ELF-1 (cell line): ENCODE data around the gene PPIE.
"Not testable (repeated sequence)": the region's sequence is repeated elsewhere in the genome, so short reads cannot be mapped to it uniquely, and the experiment has no call there.

Experiments used
- DNase-seq: peaks from one replicate; pipeline ENCODE4 v3.0.0-alpha.2; 2016; ENCODE audit warnings: low read depth, low spot score

The PPIE gene

DNA sequence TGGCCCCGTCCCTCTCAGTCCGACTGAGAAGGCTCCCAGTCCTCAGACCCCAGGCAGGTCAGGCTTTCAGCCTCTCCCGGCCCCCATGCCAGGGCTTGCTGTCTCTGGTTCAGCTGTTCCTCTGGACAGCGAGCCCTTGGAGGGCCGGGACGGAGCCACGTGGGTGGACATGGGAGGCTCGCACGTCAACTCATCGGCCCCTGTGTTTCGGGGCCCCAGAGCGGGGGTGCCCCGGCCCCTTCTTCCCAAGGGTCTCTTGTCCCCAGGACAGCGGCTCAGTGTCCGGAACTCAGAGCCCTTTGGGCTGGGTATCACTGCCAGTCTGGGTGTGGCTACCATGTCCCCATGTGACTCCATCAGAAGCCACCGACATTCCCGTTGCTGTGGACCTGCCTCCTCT lies 39.2 kb downstream of the PPIE start:
- not testable (repeated sequence) for DNase-seq

DNA sequence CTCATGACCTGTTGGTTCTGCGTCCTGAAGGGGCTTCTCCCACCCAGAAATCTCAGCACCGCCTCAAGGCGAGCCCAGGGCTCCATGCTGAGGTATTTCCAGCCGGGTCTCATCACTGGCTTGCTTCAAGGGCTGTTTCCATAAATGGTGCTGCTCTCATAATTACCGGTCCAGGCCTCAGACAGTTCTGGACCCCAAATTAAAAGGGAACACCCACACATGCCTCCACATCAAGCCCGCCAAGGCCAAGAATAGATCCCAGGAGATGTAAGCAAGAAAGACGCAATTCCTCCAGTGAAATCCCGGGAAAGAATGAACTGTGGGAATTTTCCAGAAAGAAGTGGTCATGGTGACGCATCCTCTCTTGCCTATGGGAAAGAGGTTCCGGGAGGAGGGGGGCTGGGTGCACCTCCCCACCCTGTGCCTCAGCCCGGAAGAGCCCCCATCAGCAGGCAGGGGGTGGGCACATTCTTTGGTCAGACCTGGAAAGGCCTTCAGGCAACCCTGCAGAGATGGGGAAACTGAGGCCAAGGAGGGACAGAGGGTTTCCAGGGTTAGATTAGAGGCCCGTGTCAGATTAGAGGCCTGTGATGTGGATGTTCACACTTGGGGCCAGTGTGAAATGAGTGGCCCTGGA lies 39.9 kb downstream of the PPIE start:
- not testable (repeated sequence) for DNase-seq

DNA sequence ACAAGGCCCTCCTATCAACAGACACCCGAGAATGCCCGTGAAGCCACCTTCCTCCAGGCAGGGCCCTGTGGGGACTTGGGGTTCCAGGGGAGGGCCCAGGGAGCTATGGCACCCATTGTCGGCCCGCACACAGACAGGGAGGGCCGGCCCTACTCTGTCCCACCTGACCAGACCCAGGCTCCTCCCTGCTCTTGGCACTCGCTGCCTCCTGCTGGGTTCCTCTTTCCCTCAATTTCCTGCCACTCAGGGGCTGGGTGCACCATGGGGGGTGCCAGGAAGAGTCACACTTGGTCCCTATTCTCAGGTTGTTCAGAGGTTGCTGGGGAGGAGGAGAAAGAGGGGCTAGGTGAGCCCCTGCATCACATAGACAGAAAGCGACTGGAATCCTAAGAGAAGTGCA lies 40.5 kb downstream of the PPIE start:
- DNase-seq = no peak

DNA sequence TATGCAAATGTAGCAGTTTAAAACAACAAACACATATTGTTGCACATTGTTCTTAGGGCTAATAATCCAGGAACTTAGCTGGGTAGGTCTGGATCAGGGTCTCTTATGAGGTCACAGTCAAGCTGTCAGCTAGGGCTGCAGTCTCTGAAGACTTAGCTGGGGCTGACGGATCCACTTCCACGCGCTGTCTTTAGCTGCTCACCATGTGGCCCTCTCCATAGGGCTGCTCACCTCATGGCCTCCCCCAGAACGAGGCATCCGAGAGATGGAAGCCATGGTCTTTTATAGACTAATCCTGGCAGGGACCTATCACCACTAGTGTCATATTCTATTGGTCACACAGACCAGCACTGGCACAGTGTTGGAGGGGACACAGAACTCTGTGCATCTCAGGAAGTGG lies 41.1 kb downstream of the PPIE start:
- DNase-seq = no peak

DNA sequence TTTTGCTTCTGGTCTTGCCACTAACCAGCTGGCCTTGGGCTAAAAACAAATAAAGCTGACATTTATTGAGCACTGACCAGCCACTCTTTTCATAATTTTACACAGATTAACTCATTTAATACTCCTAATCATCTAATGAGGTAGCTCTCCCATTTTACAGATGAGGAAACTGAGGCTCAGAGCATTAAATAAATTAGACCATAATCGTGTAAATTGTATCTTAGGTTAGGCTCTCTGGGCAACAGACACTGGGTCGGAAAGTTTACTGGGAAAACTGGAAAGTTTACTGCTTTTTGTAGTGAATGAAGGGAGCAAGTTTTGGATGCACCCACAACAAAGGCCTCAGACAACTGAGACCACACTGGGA lies 42.6 kb downstream of the PPIE start:
- DNase-seq = no peak

DNA sequence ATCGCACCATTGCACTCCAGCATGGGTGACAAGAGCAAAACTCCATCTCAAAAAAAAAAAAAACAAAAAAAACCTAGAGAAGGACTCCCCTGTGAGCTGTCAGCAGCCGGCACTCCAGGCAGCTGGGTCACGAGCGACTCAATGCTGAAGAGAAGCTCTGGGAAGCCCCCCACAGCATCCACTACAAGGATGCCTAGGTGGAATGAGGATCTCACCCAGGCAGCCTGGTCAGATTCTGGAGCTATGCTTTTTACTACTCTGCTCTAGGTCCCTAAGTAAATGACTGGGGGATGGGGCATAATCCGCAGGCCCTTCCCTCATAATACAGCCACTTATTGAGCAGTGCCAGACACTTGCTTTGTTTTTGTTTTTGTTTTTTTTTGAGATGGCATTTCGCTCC lies 43.4 kb downstream of the PPIE start:
- no peak for DNase-seq

DNA sequence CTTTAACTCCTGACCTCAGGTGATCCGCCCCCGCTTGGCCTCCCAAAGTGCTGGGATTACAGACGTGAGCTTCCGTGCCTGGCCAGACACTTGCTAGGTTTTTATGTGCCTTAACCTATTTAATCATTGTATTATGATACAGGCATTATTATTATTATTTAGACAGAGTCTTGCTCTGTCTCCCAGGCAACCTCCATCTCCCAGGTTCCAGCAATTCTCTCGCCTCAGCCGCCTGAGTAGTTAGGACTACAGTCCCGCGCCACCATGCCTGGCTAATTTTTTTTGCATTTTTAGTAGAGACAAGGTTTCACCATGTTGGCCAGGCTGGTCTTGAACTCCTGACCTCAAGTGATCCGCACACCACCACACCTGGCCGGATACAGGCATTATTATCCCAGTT lies 44.0 kb downstream of the PPIE start:
- not testable (repeated sequence) for DNase-seq

DNA sequence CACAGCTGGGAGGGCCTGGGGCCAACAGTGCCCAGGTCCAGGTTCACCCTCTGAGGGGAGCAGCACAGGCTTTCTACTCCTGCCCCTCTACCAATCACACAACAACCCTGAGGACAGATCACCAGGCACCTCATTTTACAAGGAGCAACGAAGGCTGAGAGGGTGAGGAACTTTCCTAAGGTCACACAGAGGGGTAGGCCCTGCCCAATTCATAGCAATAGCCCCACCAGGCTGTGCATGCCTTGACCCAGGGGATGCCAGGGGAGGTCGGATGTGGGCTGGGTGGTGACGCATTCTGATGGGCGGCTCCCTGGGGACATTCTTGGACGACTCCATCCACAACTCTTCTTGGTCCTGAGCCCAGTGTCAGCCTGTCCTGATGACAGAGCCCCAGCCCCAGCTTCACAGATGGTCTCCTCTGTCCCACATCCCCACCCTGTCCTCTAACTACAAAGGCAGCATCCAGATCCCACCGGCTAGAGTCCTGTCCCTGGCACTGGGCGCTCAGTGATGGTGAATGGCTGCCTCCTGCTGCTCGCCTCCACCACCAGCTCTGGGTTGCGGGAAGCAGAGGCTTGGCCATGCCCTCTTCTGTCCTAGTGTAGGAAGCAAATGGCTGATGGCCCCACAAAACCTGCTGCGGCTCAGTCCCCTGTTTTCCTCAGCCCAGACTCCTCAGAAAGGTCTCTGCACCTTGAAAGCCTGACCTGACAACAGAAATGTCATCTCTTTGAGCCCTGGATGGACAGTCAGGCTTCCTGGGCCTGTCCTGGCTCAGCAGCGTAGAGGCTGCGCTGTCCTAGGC lies 47.8 kb downstream of the PPIE start:
- not testable (repeated sequence) for DNase-seq

DNA sequence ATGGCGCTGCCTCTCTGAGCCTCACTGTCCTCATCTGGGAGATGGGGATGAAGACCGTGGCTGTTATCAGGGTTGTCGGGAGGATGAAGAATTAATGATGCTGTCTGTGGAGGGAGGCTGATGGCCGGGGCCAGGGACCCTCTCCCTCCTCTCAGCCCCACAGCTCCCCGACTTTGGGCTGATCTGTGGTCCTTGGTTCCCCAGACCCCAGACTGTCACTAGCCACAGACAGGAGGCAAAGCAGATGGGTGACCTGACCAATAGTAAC lies 48.4 kb downstream of the PPIE start:
- not testable (repeated sequence) for DNase-seq

DNA sequence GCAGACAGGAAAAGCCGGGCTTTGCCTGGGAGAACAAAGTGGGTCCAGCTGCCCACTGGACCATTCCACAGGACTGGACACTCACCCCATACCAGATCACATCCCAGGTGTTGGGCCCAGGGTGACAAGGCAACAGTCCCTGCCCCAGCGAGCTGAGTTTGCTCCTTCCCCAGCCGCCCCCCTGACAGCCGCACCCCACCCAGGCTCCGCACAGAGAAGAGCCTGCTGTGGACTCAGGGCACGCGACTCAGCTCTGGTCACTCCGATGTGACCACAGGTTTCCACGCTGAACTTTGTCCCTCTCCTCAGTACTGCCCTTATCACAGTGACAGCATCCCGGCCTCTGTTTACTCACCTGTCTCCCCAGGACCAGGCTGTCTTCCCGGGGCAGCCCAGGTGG lies 48.8 kb downstream of the PPIE start:
- DNase-seq = no peak

DNA sequence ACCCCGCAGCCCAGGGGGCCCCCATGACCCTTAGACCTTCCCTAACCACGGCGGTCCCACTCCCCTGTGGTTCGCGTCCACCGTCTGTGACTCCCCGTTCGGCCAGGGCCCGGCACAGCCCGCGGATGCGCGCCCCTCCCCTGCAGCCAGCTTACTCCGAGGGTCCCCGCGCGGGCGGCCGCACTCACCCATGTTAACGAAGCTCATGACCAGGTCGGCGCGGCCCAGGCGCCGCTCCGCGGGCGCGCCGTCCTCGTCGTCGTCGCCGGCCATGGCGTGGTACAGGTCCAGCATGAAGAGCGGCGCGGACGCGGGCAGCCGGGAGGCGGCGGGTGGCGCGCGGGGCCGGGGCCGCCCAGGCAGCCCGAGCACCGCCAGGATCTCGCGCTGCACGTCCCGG lies 49.3 kb downstream of the PPIE start:
- DNase-seq = not testable (repeated sequence)

DNA sequence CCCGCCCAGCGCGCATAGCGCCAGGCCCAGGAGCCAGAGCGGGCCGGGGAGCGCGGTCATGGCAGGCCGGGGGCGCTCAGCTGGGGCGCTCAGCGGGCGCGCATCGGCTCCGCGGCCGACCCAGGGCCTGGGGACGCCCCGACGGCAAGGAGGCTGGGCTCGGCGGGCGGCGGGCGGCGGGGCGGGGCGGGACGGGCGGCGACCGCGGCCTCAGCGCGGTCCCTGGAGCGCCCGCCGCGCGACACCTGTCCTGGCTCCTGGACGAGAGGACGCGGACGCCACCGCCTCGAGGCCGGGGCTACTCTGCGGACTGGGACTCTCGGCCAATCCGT lies 49.7 kb downstream of the PPIE start:
- no peak for DNase-seq

DNA sequence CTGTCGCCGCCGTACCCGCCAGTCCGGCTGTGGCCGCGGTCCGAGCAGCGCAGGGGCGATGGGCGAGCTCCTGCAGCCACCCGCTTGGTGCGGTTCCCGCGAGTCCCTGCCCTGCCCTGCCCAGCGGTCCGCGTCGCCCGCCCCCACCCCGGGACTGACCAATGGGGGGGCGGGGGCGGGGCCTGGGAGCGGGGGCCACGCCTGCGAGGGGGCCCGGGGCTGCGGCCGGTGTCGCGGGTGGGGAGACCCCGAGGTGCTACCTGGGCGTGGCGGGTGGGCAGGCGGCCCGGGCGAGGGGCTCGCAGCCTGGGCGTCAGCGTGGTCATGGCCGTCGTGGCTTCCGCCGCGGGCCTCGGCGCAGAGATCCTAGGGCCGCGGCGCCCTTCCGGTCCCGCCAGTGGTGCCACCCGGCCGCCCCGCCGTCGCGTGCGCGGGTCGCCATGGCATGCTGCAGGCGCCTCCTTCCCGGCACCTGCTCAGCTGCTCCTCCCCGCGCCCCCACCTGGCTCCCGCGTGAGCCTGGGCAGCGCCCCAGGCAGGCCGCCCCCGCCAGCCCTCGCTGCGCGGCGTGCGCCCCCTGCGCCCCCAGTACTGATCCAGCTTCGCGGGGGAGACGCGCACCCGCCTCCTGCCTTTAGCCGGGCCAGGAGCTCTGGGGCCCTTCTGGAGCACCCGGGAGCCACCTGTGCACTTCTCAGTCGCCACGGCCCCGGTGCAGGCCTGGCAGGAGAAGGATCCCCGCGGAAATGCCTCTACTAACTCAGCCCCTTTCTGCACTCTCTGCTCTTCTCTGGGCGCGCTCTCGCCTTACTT lies 50.3 kb downstream of the PPIE start, which contains the start of gene BMP8B:
TSS of gene BMP8B (minus strand) at position 108 of the 813 bp plus-strand sequence. CDS start 380 bp downstream, outside the sequence.
- peak; percentile 32 for DNase-seq

DNA sequence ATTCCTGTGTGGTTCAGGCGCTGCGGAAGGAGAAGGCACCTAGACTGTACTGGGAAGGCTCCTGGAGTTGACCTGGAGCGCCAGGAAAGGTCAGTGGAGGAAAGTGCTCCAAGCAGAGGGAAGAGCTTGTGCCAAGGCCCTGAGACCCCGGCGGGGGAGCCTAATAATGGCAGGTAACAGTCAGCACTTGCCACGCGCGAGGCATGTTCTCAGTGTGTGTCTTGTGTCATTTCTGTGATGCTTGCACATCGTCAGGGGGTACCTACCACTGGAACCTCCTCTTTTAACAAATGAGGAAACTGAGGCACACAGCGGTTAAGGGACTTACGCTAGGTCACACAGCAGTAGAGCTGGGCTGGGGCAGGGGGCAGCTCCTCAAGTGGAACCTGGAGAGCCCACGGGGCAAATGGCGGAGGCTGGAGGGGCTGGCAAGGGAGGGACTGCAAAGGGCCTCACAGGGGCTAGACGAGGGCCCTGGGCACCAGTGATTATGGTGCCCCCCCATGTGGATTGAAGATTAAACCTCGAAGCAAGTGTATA lies 51.0 kb downstream of the PPIE start:
- no peak for DNase-seq

DNA sequence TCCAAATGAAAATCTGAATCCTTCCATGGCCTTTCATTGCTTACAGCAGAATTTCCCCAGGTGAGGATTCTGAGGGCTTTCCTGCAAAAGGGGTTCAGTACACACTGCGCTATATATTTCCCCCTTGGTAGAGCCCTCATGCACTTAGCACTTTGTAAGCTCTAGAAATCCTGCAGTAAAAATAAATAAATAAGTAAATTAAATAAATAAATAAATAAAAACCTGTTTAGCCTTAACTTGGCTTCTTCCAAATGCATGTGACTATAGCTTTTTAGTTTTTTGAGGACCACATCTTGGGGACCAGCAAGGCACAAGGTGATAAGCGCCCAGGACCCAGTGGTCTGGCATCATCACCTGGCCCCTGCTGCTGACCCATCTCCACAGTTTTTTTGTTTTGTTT lies 53.2 kb downstream of the PPIE start:
- no peak for DNase-seq

DNA sequence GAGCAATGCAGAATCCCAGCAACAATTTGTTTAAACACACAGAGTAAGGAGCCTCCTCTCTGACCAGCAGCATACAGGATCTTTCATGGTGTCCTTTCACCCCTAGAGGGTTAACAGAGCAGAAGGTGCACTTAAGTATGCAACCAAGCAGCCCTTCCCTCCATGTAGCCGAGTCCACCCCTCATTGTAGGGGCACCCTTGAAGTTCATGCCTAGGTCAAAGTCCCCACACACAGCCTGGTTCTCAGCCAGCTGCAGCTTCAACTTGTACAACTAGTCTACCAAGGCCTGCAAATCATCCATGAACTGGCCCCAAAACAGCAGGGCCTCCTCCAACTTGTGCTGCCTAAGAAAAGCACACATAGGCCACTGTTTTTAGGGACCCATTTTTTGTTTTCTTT lies 57.0 kb downstream of the PPIE start:
- no peak for DNase-seq

DNA sequence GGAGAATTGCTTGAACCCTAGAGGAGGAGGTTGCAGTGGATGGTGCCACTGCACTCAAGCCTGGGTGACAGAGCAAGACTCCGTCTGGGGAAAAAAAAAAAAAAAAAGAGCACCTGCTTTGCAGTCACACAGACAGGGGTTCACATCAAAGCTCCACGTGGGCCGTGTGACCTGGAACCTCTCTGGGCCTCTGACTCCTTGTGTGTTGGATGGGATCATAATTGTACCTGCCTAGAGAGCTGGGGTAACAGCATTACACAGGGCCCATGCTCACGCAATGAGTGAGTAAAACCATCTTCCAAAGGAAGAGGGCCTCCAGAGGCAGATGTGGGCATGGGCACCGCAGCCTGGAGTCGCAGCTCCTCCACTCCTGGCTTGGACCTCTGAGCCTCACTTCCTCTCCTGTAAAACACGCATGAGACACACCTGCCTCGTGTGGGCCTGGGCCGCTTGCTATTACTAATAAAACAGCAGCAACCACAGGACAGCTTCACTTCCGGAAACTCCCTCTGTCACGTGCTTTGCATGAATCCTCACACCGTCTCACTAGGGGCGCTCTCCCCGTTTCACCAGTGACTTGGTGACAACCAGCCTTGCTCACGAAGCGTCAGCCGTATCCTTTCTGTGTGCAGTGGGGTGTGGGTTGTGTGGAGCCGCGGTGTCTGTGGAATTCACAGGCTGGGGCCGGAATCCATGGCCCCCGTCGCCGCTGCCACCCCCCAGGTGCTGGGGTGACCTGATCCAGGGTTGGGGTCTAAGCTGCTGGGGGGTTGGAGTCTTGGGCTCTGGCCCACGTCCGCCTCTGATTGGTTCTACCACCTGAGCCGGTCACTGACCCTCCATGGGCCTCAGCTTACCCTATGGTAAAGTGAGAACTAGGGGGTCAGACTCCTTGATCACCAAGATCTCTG lies 60.4 kb downstream of the PPIE start:
- peak; percentile 73 for DNase-seq

DNA sequence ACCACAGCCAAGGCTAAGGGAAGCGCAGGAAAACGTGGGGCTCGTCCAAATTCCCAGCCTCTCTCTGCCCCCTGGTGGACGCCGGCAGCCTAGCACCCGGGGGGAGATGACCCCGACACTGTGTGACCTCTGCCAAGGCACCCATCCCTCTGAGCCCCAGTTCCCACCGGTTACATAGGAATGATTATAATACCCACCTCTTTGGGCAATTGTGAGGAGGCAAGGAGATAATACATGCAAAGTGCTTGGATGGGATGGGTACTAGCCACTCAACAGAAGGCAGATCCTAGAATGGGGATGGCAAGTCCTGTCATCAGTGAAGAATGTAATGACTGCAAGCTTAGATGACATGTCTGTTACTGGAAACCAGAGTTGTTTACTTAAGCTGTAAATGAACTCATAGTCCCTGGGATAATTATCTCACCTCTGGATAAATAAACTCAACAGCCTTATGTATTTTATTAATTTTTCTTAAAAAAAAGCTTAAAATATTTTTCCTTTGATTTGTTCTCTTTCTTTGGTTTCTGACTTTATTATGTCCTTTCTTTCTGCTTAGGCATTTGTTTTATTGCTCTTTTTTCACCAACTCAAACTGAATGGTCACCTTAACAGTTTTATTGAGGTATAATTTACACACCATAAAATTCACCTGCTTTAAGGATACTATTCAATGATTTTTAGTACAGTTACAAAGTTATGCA lies 61.2 kb downstream of the PPIE start:
- DNase-seq = peak; percentile 90

DNA sequence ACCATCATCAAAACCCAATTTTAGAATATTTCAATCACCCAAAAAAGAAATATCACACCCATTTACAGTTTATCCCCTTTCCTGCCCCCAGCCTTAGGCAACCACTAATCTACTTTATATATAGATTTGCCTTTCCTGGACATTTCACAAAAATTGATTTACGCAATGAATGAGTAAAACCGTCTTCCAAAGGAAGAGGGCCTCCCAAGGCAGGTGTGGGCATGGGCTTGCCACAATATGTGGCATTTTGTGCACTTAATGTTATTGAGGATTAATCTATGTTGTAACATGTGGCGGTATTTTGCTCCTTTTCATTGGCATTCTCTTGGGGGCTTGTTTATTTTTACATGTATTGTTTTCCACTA lies 61.8 kb downstream of the PPIE start:
- no peak for DNase-seq

DNA sequence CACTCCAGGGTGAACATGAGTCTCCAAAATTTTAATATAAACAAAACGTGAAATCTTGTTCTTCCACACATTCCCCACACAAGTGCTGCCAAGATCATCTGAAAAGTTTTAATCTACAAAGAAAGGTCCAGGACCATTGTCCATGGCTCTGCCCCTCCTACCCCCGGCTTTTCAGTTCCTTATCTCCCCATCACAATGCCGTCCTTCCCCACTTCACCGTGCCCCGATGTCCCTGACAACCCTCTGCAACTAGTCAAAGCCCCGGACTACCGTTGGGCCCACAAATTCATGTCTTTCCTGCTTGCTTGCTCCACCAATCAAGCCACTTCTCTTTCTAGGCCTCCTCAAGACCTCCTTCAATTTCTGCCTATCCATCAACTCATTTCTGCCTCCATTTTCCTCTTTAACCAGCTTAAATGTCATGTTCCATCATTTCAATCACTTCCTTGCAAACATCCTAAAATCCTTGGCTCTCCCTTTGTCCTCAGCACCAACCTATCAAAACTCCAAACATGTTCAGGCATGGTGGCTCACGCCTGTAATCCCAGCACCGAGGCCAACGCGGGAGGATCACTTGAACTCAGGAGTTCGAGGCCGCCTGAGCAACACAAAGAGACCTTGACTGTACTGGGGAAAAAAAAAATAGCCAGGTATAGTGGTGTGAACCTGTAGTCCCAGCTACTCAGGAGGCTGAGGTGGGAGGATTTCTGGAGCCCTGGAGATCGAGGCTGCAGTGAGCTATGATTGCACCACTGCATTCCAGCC lies 64.0 kb downstream of the PPIE start:
- no peak for DNase-seq
